ENCODE data around the gene PRRG2.
"Not testable (repeated sequence)": the region's sequence is repeated elsewhere in the genome, so short reads cannot be mapped to it uniquely, and the experiment has no call there.

The PRRG2 gene

GRCh38 chr19:49616945-49617344 is 35.8 kb downstream of the PRRG2 start:
- CTCF ChIA-PET = interaction anchor here (1.0 to 1.2 kb wide), 3 partner anchors 46 to 71 kb away, joined by 3 to 4 read pairs (median 4); no protein-coding TSS in a partner anchor
- TF ChIP-seq ZNF473 (tag by site-specific recombination; IDR thresholded peaks at IDR 0.05) (no peak), ZNF629 (tag by site-specific recombination; IDR thresholded peaks at IDR 0.05) (no peak), ZNF654 (tag by site-specific recombination; IDR thresholded peaks at IDR 0.05; ENCODE audit: low read depth) (no peak), ZNF664 (tag by site-specific recombination; IDR thresholded peaks at IDR 0.05) (0 out of 2 replicates have a peak, but pooled peaks have one; percentile 34)
- TF ChIP-seq, protein P1, sequence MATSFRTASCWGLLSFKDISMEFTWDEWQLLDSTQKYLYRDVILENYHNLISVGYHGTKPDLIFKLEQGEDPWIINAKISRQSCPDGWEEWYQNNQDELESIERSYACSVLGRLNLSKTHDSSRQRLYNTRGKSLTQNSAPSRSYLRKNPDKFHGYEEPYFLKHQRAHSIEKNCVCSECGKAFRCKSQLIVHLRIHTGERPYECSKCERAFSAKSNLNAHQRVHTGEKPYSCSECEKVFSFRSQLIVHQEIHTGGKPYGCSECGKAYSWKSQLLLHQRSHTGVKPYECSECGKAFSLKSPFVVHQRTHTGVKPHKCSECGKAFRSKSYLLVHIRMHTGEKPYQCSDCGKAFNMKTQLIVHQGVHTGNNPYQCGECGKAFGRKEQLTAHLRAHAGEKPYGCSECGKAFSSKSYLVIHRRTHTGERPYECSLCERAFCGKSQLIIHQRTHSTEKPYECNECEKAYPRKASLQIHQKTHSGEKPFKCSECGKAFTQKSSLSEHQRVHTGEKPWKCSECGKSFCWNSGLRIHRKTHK (tag by site-specific recombination; IDR thresholded peaks at IDR 0.05) = peak; percentile 98
- Histone ChIP-seq H3K4me3 (ENCODE audit: low read depth, low read length) (no peak overlapping the region), H3K9me3 (ENCODE audit: control insufficient read depth, insufficient read depth, low read depth, low read length) (no peaks in the 10 kb centered on the region), H3K4me1 (ENCODE audit: control insufficient read depth, insufficient read depth, low read length) (no peaks in the 10 kb centered on the region), H3K27ac (ENCODE audit: extremely low read depth, low read depth, low read length) (no peak overlapping the region), H3K36me3 (ENCODE audit: control insufficient read depth in 2 of 2, insufficient read depth in 1 of 2, low read length in 2 of 2) (peaks cover 70 to 78% of the 10 kb centered on the region in 2 experiments)
- POLR2A ChIA-PET = interaction anchor here (0.5 to 2.1 kb wide), 4 partner anchors 11 to 121 kb away, joined by 3 to 9 read pairs (median 5); no protein-coding TSS in a partner anchor

DNA sequence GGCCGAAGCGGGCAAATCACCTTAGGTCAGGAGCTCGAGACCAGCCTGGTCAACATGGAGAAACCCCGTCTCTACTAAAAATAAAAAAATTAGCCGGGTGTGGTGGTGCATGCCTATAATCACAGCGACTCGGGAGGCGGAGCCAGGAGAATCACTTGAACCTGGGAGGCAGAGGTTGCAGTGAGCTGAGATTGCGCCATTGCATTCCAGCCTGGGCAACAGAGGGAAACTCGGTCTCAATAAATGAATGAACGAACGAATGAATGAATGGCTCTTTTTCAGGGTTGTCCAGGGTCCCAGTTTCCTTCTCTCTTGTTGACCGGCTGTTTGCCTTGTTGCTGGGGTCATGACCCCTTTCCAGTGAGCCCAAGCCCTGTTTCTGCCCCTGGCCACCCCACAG is 36.7 kb downstream of the PRRG2 start:
- peaks cover 68 to 78% of the 10 kb centered on the region in 2 experiments for H3K36me3 ChIP-seq (ENCODE audit: control insufficient read depth in 2 of 2, insufficient read depth in 1 of 2, low read length in 2 of 2)
- CTCF ChIA-PET = interaction anchor here (0.7 to 1.2 kb wide), 3 partner anchors 14 to 818 kb away, joined by 3 to 4 read pairs (median 3); no protein-coding TSS in a partner anchor
- H3K4me3 ChIP-seq (ENCODE audit: low read depth, low read length); H3K27ac ChIP-seq (ENCODE audit: extremely low read depth, low read depth, low read length); H3K9me3 ChIP-seq (ENCODE audit: control insufficient read depth, insufficient read depth, low read depth, low read length); H3K4me1 ChIP-seq (ENCODE audit: control insufficient read depth, insufficient read depth, low read length): not testable (repeated sequence)
- POLR2A ChIA-PET = interaction anchor here (0.5 to 2.1 kb wide), 3 partner anchors 23 to 222 kb away, joined by 3 to 9 read pairs (median 5); no protein-coding TSS in a partner anchor

DNA sequence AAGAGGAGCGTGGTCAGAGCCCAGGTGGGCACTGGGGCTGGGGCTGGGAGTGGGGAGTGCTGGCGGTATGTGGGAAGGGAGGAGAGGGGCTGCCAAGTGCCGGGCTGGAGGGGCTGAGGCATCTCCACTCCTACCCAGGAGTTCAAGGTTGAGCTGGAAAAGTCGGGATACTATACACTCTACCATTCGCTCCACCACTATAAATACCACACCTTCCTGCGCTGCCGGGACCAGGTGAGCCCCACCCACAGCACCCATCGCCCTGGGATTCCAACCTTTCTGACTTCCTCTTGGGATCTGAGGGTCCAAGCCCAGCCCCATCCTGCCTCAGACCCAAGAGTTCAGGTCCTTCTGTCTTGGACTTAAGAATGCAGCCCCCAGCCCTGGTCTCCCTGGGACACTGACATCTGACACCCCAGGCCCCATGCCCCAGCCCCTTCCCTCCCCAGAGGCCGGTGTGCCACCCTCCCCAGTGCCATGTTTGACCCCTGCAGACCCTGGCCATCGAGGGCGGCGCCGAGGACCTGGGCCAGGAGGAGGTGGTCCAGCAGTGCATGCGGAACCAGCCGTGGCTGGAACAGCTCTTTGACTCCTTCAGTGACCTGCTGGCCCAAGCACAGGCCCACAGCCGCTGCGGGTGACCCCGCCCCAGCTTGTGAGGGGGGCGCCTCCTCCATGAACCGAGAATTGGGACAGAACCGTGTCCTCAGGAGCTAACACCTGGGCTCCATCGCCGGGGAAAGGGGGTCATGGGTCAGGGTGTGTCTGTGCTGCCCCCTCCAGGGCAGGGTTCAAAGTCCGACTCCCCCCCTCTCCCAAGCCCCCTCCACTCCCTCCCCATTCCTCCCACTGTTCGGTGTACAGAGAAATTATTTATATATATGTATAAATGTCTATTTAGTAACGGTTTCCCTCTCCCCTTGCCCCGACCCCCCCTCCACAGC is 44.1 kb downstream of the PRRG2 start:
- H3K36me3 ChIP-seq (ENCODE audit: control insufficient read depth in 2 of 2, insufficient read depth in 1 of 2, low read length in 2 of 2) = peaks cover 38 to 41% of the 10 kb centered on the region in 2 experiments
- no peak overlapping the region for H3K27ac ChIP-seq (ENCODE audit: extremely low read depth, low read depth, low read length)
- H3K9me3 ChIP-seq (ENCODE audit: control insufficient read depth, insufficient read depth, low read depth, low read length) = no peaks in the 10 kb centered on the region
- no peak overlapping the region for H3K4me3 ChIP-seq (ENCODE audit: low read depth, low read length)
- no peaks in the 10 kb centered on the region for H3K4me1 ChIP-seq (ENCODE audit: control insufficient read depth, insufficient read depth, low read length)
- ChIA-PET CTCF (interaction anchor here (1.0 to 1.1 kb wide), 2 partner anchors 29 to 55 kb away, joined by 3 read pairs; no protein-coding TSS in a partner anchor), POLR2A (interaction anchor here (0.7 to 1.4 kb wide), 3 partner anchors 15 to 33 kb away, joined by 4 to 5 read pairs (median 4); partner anchors contain the start of gene RRAS)
- TF ChIP-seq GLIS2 (tag by site-specific recombination; IDR thresholded peaks at IDR 0.05) = 0 out of 2 replicates have a peak, but pooled peaks have one; percentile 20
- TF ChIP-seq TRIM28 (IDR thresholded peaks at IDR 0.05; ENCODE audit: borderline replicate concordance, low read length) = no peak
- TF ChIP-seq ZNF707 (tag by site-specific recombination; IDR thresholded peaks at IDR 0.05) = no peak
- no peak for TF ChIP-seq MZF1 (tag by site-specific recombination; IDR thresholded peaks at IDR 0.05; ENCODE audit: borderline replicate concordance)

DNA sequence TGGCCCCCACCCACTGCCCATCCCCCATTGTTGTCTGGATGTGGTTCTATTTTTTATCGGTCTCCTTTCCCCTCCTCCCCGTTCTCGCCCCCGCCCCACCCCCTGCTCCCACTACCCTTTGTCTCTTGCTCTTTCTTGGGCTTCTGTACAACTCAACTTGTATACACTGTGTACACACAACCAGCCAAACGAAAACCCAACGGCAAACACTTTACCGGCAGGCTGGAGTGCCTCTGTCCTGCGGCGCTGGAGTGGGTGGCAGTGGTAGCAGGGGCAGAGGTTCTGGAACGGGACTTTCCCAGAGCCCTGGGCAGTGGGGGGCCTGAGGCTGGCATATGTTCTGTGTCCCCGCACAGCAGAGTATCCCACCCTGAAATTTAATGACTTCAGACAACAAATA is 45.1 kb downstream of the PRRG2 start:
- Histone ChIP-seq H3K36me3 (ENCODE audit: control insufficient read depth in 2 of 2, insufficient read depth in 1 of 2, low read length in 2 of 2) (peaks cover 35 to 37% of the 10 kb centered on the region in 2 experiments), H3K4me1 (ENCODE audit: control insufficient read depth, insufficient read depth, low read length) (0 out of 2 replicates have a peak, but pooled peaks cover 5% of the 10 kb centered on the region), H3K27ac (ENCODE audit: extremely low read depth, low read depth, low read length) (no peak overlapping the region), H3K4me3 (ENCODE audit: low read depth, low read length) (no peak overlapping the region), H3K9me3 (ENCODE audit: control insufficient read depth, insufficient read depth, low read depth, low read length) (no peaks in the 10 kb centered on the region)
- ChIA-PET CTCF (no interaction called here), POLR2A (interaction anchor here (0.7 kb wide), 1 partner anchor 32 kb away, joined by 4 read pairs; no protein-coding TSS in a partner anchor)
- TF ChIP-seq ZNF157 (tag by site-specific recombination; IDR thresholded peaks at IDR 0.05) (no peak), ZNF654 (tag by site-specific recombination; IDR thresholded peaks at IDR 0.05; ENCODE audit: low read depth) (no peak), HOXD13 (CRISPR knock-in tag; IDR thresholded peaks at IDR 0.05; ENCODE audit: borderline replicate concordance) (no peak), ZNF133 (tag by site-specific recombination; IDR thresholded peaks at IDR 0.05) (no peak), ZFP3 (tag by site-specific recombination; IDR thresholded peaks at IDR 0.05; ENCODE audit: low read depth) (no peak), ZNF354C (tag by site-specific recombination; IDR thresholded peaks at IDR 0.05; ENCODE audit: borderline replicate concordance, low read depth) (no peak), ZNF621 (tag by site-specific recombination; IDR thresholded peaks at IDR 0.05) (no peak), ZIC2 (tag by site-specific recombination; IDR thresholded peaks at IDR 0.05) (no peak), ZNF112 (tag by site-specific recombination; IDR thresholded peaks at IDR 0.05) (no peak), KLF1 (tag by site-specific recombination; IDR thresholded peaks at IDR 0.05) (no peak), ZNF221 (tag by site-specific recombination; IDR thresholded peaks at IDR 0.05; ENCODE audit: borderline replicate concordance) (no peak), ZNF394 (tag by site-specific recombination; IDR thresholded peaks at IDR 0.05; ENCODE audit: borderline replicate concordance) (no peak)
- TF ChIP-seq, protein P2, sequence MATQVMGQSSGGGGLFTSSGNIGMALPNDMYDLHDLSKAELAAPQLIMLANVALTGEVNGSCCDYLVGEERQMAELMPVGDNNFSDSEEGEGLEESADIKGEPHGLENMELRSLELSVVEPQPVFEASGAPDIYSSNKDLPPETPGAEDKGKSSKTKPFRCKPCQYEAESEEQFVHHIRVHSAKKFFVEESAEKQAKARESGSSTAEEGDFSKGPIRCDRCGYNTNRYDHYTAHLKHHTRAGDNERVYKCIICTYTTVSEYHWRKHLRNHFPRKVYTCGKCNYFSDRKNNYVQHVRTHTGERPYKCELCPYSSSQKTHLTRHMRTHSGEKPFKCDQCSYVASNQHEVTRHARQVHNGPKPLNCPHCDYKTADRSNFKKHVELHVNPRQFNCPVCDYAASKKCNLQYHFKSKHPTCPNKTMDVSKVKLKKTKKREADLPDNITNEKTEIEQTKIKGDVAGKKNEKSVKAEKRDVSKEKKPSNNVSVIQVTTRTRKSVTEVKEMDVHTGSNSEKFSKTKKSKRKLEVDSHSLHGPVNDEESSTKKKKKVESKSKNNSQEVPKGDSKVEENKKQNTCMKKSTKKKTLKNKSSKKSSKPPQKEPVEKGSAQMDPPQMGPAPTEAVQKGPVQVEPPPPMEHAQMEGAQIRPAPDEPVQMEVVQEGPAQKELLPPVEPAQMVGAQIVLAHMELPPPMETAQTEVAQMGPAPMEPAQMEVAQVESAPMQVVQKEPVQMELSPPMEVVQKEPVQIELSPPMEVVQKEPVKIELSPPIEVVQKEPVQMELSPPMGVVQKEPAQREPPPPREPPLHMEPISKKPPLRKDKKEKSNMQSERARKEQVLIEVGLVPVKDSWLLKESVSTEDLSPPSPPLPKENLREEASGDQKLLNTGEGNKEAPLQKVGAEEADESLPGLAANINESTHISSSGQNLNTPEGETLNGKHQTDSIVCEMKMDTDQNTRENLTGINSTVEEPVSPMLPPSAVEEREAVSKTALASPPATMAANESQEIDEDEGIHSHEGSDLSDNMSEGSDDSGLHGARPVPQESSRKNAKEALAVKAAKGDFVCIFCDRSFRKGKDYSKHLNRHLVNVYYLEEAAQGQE (tag by site-specific recombination; IDR thresholded peaks at IDR 0.05) = no peak

Measured in HEK293 (cell line).